Measurements from ENCODE around the gene CFTR.
"Not testable (repeated sequence)": the region's sequence is repeated elsewhere in the genome, so short reads cannot be mapped to it uniquely, and the experiment has no call there.

CFTR gene

DNA sequence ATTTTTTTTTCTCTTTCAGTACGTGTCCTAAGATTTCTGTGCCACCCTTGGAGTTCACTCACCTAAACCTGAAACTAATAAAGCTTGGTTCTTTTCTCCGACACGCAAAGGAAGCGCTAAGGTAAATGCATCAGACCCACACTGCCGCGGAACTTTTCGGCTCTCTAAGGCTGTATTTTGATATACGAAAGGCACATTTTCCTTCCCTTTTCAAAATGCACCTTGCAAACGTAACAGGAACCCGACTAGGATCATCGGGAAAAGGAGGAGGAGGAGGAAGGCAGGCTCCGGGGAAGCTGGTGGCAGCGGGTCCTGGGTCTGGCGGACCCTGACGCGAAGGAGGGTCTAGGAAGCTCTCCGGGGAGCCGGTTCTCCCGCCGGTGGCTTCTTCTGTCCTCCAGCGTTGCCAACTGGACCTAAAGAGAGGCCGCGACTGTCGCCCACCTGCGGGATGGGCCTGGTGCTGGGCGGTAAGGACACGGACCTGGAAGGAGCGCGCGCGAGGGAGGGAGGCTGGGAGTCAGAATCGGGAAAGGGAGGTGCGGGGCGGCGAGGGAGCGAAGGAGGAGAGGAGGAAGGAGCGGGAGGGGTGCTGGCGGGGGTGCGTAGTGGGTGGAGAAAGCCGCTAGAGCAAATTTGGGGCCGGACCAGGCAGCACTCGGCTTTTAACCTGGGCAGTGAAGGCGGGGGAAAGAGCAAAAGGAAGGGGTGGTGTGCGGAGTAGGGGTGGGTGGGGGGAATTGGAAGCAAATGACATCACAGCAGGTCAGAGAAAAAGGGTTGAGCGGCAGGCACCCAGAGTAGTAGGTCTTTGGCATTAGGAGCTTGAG lies at the start of gene CFTR:
CFTR (plus strand) TSS at position 801 of the 830 bp plus-strand sequence. CDS start 70 bp downstream, outside the sequence.
- no peak for DNase-seq (ENCODE audit: low read depth)

DNA sequence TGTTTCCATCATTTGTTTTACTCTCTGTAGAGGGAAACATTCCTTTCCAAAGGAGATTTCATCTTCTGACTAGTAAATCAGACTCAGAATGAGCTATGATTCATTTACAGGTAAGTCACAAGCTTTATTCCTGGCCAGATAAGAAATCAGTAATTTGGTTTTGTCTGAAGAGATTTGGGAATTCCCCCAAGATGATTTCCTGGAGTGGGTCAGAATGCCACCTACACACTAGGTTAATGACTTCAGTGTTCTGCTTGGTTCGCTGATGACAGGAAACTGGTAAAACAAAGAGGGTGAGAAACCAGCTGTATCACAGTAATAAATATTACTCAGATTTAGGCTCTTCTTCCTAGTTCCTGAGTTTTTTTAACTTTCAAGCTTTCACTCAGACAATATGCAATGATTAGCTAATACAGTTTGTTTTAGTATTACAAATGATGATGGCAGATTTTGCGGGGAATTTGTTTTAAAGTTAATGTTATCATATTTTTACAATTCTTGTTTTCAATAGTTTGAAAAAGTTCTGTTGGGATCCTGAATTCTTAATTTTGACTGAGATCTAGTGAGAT lies 44.3 kb upstream of the CFTR start:
- no peak for DNase-seq (ENCODE audit: low read depth)

- DNase-seq (ENCODE audit: low read depth): no peak
Measured at GRCh38 chr7:117444646-117445045, 35.2 kb upstream of the CFTR start.

DNA sequence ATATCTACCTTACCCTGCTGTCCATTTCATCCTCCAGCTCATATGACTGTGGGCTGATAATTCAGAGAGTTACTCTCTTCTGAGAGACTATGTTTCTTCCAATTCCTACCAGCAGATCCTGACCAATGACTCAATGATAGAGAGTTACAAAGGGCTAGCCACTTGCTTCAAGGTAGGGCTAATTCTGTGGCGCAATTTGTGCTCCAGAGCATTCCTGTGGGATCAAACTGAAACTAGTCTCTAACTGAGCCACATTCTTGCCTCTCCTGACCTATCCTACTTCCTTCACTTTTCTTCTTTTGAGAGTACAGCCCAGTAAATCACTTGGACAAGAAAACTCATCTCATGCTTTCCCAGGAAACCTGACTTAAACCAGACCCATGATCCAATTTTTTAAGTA lies 34.6 kb upstream of the CFTR start:
- no peak for DNase-seq (ENCODE audit: low read depth)

DNA sequence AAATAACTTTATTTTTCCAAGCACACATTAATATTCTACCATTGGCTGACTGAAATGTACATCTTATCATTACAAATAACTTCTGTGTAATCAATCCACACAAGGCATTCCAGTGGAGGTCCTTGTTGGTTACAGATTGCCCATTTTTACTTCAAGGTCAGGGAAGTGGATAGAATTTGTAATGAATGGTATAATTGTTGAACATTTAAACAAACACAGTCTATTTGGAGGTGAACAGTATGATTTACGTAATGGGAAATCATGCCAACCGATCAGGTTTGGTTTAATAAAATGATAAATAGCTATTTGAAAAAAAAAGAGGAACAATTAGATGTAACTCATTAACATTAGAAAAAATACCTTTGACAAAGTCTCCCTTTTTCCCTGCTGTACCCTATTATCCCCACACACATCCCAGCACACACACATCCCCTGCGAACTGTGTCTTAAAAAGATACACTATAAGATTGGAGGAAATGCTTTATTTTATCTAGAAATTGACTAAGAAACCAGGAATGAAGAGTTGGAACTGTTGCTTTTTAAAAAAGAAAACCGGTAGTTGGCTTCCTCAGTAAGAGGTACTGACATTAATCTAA lies 33.5 kb upstream of the CFTR start:
- no peak for DNase-seq (ENCODE audit: low read depth)

- no peak for DNase-seq (ENCODE audit: low read depth)
Measured at GRCh38 chr7:117448655-117449054, 31.2 kb upstream of the CFTR start.

DNA sequence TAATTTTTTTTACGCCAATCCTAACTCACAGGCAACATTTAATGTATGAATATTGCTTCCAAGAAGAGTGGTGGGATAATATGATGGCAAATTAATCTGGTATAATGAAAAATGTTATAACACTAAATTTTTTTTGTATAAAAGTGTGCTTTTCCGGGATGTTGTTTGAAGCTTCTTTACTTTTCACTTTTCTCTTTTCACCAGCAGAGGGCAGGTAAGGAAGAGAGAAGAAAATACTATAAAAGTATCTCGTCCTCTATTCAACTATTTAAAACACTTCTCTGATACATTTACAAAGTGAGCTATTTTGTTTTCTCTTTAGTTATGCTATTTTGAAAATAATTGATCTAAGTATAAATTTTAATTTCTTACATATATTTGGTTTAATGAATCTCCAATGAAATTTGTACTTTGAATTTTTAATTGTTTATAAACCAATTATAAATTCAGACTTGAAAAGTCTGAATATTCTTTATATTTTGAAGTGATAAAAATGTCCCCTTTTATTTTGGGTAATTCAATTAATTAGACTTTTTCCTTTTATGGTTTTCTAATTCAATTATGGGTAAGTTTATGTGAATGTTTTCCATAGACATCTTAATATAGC lies 20.7 kb upstream of the CFTR start:
- no peak for DNase-seq (ENCODE audit: low read depth)

GRCh38 chr7:117459735-117460134 lies 20.1 kb upstream of the CFTR start:
- no peak for DNase-seq (ENCODE audit: low read depth)

GRCh38 chr7:117460815-117461214 lies 19.0 kb upstream of the CFTR start:
- DNase-seq (ENCODE audit: low read depth): not testable (repeated sequence)

DNA sequence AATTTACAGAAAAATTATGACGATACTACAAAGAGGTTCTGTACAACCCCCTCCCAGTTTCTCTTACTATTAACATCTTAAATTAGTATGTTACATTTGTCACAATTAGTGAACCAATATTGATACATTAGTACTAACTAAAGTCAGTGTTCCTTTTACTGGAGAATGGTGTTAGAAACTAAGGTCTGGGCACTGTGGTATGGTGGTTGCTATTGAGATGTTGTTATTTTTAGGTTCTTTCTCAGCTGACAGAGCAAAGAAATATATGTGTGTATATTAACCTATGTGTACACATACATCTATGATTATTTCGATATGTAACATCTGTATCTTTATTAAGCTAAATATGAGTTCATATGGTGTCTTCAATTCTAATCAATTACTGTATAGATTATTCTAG lies 11.7 kb upstream of the CFTR start:
- no peak for DNase-seq (ENCODE audit: low read depth)

GRCh38 chr7:117470777-117471176 lies 9.0 kb upstream of the CFTR start:
- no peak for DNase-seq (ENCODE audit: low read depth)

DNA sequence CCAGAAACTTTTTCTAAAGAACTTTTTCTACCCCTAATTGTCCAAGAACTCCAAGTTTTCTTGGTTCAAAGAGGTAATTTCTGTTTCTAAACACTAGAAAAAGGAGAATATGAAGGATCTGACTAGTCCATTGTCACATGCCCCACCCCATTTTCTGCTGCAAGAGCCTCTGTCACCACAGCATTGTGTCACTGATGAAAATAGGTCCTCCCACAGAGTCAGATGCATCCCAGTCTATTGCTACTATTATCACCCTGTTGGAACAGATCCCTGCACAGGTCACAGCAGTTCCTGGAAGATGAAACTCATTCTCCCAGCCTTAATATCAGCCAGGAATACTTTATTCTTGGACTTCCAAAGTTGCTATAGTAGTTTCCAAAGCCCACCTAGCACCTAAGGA lies 7.5 kb upstream of the CFTR start:
- no peak for DNase-seq (ENCODE audit: low read depth)

DNA sequence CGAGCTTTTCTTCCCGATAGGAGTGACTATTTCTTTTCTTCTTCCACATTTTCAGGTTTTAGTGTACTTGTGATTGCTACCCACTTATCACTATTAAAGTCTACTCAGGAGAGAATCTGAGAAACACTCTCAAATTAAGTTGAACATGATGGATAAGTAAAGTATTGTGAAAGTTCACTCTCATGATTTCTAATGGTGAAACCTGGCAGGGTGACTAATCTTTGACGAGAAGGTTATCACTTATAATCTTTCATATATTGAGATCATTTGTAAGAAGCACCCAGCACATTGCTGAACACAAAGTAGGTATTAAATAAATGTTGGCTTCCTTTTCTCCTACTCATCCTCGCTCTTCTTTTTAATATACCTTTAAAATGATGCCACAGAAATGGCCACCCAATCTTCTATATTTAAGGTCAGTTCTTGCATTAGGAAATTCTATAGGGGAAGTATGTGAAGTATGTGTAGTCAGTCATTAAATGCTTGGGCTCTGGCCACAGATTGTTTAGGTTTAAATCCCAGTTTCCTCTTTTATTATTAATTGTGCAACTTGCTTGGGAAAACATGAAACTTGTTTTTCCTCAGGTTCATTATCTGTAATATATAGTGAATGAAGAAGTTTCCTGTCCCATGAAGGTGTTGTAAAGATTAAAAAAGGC lies 3.1 kb upstream of the CFTR start:
- DNase-seq (ENCODE audit: low read depth): no peak

DNA sequence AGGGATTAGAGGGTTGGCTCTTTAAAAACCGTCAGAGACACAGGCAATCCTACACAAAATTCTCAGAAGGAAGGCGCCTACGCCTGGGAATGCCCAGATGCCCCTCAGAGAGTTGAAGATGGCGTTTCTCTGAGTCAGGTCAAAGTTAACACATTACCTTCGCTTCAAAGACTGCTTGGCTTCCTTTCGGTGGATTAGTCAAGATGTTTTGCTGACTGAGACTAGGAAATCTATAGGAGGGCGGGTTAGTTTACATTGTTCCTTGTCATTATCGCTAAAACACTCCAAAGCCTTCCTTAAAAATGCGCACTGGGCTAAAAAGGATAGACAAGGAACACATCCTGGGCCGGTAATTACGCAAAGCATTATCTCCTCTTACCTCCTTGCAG lies 995 bp upstream of the CFTR start:
- DNase-seq (ENCODE audit: low read depth): no peak

GRCh38 chr7:117480055-117480362 lies 184 bp downstream of the CFTR start:
- no peak for DNase-seq (ENCODE audit: low read depth)

- no peak for DNase-seq (ENCODE audit: low read depth)
Measured at GRCh38 chr7:117480978-117481377, 1.2 kb downstream of the CFTR start.

GRCh38 chr7:117485118-117485620 lies 5.3 kb downstream of the CFTR start:
- no peak for DNase-seq (ENCODE audit: low read depth)

GRCh38 chr7:117489016-117489415 lies 9.2 kb downstream of the CFTR start:
- DNase-seq (ENCODE audit: low read depth): no peak

DNA sequence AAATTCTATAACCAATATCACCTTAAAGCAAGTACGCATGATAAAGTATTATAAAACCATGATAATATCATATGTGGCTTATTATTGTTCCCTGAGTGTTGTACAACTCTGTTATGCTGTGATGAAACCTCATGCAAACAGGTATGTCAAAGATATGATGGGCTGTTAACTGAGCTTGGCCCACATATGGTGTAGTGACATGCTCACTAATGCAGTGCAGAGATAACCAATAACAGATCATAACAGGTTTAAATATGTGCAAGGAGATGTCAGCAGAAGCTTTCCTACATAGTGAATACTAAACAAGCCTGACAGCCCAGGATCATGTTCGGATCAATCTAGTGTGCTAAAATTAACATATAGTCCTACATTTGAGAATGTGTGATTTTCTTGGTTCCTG lies 9.6 kb downstream of the CFTR start:
- no peak for DNase-seq (ENCODE audit: low read depth)

DNA sequence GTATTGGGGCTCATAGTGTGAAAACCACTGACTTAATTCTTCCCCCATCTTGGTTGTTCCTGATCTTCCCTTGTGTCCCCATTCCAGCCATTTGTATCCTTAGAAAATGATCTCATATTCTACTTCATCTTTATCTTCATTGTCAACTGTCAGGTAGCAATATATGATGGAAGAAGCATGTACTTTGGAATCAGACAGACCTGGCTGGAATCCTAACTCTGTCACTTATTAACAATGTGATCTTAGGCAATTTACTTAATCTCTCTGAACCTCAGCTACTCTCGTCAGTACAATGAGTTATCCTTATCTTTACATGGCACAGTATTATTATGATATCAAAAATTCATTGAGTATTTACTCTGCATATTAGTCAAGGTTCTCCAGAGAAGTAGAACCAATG lies 10.1 kb downstream of the CFTR start:
- DNase-seq (ENCODE audit: low read depth): no peak

DNA sequence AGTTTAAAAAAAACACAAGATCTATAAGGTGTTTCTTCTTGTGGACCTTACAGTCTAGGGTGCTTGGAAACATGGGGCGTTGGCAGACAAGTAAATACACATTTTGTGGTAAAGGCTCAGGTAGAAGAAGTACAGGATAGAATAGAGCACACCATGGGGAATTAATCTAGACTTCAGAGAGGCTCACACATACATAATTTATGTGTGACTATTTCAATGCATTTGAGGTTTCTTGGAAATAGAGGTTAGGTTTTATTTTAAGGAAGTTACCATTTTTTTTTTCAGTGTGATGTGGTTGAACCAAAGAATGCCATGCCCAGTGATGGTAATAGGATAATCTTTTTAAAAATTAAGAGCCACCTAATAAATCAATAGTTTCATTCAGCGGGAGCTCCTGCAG lies 12.8 kb downstream of the CFTR start:
- DNase-seq (ENCODE audit: low read depth): no peak

DNA sequence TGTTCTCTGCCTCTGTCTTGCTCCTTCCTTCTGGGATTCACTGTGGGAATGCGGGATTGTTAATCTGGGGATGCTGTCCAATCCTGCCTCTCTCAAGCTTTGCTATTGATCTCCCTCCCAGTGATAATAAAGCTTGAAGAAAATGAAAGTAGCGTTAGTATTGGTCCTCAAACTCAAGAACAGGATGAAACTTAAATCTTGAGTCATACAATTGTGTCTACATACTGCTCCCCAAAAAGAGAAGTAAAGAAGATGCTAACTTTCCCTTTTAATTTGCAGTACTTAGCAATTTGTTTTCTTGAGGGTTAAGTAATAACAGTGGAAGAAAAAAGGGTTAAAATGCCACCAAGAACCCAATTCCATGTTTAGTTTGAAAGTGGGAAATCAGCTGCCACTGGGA lies 13.6 kb downstream of the CFTR start:
- no peak for DNase-seq (ENCODE audit: low read depth)

GRCh38 chr7:117495308-117495707 lies 15.5 kb downstream of the CFTR start:
- no peak for DNase-seq (ENCODE audit: low read depth)
